HG02938 (cell line): ENCODE results near the gene KDM6A.
"Not testable (repeated sequence)": the region's sequence is repeated elsewhere in the genome, so short reads cannot be mapped to it uniquely, and the experiment has no call there.

Source experiments
- ATAC-seq: cut with Tn5 transposase; IDR thresholded peaks from one replicate; pipeline ENCODE4 v1.9.1; 2021; ENCODE audit warnings: mild to moderate bottlenecking, moderate library complexity; ENCODE audit not compliant: unreplicated experiment

KDM6A gene

DNA sequence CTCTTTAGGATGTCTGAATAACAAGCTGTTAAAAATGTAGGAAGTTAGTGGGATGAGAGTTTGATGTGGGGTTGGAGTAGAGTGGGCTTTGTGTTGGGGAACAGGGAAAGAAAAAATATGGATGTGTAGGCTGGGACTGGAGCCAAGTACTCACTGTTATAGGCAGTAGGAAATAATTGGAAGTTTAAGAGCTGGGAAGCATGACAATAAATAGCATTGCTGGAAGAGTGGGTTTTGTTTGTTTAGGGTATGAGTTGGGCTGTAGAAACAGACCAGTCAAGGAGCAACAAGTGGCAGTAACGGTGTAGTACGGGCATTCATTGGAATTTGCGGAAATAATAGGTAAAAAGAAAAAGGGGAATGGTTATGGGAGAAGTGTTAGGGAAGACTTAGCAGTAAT, 81.6 kb downstream of the KDM6A start:
- no peak for ATAC-seq

GRCh38 chrX:44957848-44958247, 84.9 kb downstream of the KDM6A start:
- ATAC-seq = no peak

GRCh38 chrX:44958480-44958879, 85.5 kb downstream of the KDM6A start:
- no peak for ATAC-seq

GRCh38 chrX:44961817-44962607, 89.0 kb downstream of the KDM6A start:
- no peak for ATAC-seq

- ATAC-seq = no peak
Measured at GRCh38 chrX:44962944-44963343, 90.0 kb downstream of the KDM6A start.

- no peak for ATAC-seq
Measured at GRCh38 chrX:44967221-44967620, 94.2 kb downstream of the KDM6A start.

GRCh38 chrX:44970709-44971108, 97.7 kb downstream of the KDM6A start:
- no peak for ATAC-seq

DNA sequence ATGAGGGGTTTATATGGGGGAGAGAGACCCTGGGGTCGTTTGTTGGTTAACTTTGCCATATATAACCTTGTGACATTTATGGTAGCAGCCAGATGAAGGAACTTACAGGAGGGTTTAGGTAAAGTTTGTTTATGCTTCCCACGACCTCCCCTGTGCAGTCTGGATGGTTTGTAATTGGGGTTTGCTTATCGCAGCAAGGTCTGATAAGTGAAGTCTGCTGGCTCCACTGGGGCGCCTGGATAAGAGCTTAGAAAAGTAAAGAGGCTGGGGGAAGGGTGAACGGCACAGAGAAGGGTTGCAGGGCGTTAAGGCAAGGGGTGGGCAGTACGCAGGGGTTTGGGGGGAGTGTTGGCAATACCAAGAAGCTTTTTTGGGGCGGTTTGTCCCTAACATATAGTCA, 98.7 kb downstream of the KDM6A start:
- no peak for ATAC-seq

- no peak for ATAC-seq
Measured at GRCh38 chrX:44972132-44972531, 99.1 kb downstream of the KDM6A start.

DNA sequence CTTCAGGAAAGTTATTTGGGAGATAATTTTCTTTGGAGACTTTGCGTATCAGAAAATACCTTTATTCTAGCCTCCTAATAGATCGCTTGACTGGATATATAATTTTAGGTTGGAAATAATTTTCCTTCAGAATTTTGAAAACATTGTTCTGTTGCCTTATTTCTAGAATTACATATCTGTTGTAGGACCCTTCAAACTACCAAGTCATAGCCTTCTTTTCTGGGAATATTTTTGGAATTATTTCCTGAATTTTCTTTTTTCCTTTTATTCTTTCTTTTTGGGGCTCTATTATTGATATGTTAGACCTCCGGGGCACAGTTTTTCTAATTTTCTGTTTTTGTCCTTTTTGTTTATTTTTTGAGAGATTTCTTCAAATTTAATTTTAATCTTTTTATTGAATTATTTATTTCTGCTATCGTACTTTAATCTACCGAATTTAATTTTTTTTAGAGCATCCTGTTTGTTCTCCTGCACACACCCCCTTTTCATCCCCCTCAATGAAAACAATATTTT, 100.5 kb downstream of the KDM6A start:
- no peak for ATAC-seq

- ATAC-seq = no peak
Measured at GRCh38 chrX:44974451-44974850, 101.5 kb downstream of the KDM6A start.

GRCh38 chrX:44975666-44976263, 102.8 kb downstream of the KDM6A start:
- no peak for ATAC-seq

DNA sequence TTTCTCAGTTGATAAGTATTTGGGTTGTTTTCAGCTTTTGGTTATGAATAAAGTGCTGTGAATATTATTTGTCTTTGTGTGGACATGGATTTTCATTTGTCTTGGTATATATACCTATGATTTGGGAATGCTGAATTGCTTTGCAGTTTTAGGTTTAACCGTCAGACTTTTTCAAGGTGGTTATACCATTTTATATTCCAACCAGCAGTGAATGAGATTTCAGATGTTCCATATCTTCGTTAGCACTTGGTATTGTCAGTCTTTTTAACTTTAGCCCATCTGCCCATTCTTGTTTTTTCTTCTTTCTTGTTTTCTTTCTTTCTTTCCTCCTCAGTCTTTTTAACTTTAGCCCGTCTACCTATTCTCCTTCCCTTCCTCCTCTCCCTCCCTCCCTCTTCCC, 106.0 kb downstream of the KDM6A start:
- ATAC-seq = no peak

DNA sequence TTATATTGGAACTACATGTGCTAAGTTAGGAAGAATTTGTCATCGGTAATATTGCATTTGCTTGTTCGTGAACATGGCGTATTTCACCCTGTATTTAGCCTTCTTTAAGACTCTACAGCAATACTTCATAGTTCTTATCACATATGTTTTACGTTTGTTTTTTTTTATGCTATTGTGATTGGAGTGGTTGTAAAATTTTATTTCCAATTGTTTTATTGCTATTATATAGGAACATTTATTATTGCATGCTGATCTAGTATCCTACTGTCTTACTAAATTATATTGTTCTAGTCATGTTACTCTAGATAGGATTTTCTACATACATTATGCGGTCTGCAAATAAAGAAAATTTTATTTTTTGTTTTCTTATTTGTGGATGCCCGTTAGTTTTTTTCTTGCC, 107.4 kb downstream of the KDM6A start:
- no peak for ATAC-seq

DNA sequence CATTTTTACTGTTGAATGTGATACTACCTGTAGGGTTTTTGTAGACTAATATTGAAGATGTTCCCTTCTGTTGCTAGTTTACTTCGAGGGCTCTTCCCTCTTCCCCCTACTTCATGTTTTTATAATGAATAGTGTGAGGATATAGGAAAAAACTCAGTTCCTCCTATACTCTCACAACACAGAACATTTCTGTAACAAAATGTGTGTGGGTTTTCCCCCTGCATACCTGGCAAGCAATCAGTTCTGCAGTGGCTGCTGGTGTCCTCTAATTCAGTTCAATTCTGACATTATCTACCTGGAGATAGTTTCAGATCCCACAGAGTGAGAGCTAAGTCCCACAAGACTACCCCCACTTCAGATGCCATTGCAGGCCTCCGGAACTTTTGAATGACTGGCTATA, 107.9 kb downstream of the KDM6A start:
- ATAC-seq = no peak

DNA sequence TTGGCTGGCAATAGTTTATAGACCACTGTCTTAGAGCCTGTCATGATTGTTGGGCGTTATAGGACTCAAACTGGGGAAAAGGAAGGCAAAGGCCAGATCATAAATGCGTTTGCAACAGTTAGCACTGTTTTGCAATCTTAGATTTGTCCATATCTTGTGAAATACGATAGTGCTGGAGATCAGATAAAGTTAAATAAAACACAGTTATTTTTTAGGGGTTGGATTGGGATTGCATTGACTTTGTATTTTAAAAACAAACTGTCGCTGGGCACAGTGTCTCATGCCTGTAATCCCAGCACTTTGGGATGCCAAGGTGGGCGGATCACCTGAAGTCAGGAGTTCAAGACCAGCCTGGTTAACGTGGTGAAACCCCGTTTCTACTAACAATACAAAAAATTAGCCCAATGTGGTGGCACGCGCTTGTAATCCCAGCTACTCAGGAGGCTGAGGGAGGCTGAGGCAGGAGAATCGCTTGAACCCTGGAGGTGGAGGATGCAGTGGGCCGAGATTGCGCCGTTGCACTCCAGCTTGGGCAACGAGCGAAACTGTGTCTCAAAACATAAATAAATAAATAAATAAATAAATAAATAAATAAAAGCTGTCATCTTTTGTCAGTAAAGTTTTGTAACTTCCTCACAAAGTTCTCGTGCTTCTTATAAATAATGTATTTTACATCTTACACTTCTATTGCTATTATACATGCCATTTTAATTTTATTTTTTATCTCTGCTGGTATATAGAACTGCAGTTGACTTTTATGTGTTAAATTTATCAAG, 117.2 kb downstream of the KDM6A start:
- no peak for ATAC-seq

DNA sequence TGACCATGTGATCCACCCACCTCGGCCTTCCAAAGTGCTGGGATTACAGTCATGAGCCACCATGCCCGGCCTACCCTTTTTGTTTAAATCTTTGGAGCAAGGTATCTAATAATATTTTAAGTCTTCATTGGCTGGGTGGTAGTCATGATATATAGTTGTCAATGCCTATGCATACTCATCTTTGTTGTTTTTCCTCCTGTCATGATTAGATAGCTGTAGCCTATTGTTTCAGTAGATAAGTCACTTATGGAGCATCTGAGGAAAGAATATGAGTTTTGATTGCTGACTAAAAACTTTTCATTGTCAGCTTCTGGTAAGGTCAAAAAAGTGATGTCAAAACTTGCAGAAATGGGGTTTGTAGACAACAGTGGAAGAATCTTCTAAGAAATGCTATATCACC, 119.8 kb downstream of the KDM6A start:
- no peak for ATAC-seq

DNA sequence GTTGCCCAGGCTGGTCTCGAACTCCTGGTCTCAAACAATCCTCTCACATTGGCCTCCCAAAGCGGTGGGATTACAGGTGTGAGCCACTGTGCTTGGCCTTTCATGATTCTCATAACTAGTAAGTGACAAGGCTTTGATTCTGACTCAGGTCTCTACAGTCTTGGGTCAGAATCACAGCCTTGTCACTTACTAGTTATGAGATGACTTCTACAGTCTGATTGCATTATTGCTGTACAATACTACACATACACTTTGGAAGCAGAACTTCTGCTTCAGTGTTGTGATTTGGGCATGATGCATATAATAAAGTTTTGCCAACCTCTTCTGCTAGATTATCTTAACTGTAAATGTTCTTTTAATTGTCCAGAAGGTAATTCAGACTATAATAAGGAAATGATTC, 123.3 kb downstream of the KDM6A start:
- no peak for ATAC-seq

GRCh38 chrX:44997282-44997812, 124.4 kb downstream of the KDM6A start:
- ATAC-seq = no peak

DNA sequence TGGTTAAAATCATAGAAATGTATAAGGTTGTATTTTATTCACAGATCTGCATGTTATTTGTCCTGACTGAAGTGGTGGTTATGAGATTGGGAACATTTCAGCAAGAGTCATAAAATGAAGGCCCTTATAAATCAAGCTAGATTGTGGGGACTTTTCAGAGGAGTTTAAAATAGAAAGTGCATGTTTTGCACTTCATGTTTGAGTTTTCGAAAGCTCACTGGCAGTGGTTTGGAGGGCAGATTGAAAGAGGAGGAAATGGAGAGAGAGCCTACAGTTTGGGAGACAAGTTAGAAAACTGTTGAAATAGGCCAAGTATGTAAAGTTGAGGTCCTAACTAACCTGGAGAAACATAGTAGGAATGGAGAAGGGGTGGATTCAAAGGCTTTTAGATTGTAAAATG, 124.9 kb downstream of the KDM6A start:
- no peak for ATAC-seq

- ATAC-seq = not testable (repeated sequence)
Measured at GRCh38 chrX:44999237-44999636, 126.2 kb downstream of the KDM6A start.
